NCI-H82 (cell line): ENCODE measurements around the gene ANKS1A.
"Not testable (repeated sequence)": the region's sequence is repeated elsewhere in the genome, so short reads cannot be mapped to it uniquely, and the experiment has no call there.

Source experiments
- DNase-seq: peaks from one replicate; lab custom pipeline; 2025; lab: John Stamatoyannopoulos, UW

ANKS1A gene

DNA sequence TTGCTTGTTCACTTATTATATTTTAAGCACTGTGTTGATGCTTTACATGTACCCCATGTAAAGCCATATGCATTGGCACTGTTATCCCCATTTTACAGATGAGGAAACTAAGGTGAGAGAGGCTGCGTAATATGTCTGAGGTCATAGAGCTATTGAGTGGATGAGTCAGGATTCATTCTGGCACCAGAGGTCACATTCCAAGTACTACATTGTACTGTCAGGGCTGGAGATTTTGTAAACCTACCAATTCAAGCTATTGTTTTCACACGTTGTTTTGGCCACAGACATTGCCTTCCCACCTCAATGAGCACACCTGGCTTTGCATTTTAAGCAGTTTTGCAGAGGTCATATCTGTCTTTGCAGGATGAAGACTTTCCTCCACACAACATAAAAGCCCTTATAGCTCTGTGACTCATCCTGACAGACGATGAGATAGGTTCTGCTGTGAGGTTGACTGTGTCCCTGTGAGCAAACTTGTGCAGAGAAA, 33.2 kb downstream of the ANKS1A start:
- no peak for DNase-seq

DNA sequence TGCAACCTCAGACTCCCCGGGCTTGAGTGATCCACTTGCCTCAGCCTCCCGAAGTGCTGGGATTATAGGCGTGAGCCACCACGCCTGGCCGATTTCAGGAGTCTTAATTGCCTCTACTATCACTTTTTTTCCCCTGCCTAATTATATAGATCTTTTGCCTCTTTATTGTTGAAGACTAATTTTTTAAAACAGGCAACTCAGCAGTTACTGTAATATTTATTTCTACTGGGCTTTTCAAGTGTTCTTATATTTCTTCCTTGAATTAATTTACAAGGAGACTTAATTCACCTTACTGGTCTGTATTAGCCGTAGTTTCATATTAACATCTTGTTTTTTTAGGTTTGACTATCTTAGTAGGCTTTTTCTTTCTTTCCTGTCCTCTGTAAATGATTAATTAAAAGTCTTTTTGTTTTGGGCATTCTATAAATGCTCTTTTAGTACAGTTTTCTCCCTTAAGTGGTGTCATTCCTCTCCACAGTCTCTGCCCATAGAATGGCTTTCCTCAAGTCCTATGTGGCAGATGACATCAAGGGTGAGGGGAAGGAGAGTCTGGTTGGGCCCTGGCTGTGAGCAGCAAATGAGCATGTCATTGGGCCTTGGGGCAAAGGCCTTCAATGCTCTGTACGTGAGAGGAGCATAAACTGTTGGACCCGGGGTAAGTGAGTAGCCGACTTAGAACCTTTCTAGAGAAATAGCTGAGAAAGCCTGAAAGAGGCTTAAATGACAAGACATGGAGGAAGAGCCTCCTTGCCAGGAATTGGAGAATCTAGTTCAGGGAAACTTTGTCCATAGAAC, 36.0 kb downstream of the ANKS1A start:
- no peak for DNase-seq

DNA sequence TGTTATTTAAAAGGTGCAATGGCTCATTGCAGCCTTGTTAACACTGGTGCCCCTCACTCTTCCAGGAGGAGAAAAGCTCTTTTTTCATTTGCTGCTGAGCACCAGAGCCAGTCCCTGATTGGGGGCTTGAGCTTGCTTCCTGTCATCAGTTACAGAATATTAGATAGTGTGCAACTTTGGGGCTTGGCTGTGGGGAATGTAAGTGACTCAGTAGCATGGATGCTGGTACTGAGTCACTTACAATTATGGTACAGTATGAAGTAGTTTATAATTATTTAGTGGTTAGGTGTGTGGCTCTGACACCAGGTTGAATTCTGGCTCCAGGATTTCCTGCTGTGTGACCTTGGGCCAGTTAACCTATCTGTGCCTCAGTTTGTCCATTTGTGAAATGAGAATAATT, 37.6 kb downstream of the ANKS1A start:
- DNase-seq = no peak

DNA sequence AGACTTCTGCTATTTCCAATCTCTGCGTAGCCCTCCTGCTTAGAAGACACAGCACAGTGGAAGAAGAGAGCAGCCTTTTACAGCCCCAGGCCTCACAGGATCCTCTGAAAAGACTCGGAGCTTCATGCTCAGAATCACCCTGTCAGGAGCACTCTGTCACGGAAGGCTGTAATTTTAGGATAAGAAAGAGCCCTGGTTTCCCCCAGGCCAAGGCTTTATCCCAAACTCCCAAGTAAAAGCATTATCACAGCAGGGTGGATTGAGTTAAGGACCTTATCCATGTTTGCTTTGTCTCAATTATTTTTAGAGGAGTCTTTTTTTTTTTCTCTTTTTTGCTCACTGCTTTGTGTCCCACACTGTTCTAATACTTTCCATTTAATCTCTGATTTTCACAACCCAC, 39.2 kb downstream of the ANKS1A start:
- no peak for DNase-seq

DNA sequence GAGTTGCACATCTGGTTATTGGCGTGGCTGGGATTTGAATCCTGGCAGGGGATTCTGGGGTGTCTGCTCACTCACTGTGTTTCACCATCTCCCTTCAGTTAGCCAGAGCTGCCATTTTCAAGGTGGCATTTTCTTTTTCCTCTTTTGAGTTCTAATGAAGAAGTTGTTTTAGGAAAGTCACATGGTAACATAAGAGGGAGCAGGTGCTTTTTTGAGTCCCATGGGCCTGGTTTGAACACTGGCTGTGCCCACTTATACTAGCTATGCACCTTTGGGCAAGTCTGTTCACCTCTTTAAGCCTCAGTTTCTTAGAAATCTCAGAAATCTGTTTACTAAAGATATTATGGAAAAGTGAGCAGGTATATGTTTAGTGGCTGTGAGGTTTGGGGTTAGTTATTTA, 39.6 kb downstream of the ANKS1A start:
- DNase-seq = no peak

DNA sequence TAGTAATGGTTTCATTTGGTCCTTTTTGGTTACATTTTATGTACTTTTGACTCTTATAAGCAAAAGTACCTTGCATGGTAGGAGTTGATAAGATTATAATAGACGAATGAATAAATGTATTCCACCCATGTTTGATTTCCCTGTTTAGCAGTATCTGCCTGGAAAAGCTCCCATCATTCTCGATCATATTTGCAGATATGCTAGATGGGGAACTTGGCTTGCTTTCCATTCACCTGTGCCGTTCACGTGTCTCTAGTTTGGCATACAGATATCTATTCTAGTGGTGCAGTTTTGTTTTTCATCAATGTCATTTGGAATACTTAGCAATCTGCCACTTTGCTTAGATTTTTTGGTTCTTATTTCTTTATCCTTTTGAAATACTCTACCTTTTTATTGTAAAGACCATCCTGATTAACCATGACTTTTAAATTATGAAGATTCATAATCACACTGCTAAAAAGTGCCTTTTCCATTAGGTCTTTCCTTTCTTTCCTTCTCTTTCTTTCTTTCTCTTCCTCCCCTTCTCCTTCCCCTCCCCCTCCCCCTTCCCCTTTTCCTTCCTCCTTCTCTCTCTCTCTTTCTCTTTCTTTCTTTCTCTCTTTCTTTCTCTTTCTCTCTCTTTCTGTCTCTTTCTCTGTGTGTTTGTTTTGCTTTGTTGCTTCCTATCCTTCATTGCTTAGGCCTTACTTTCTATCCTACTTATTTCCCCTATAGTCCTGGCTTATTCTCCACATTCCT, 40.4 kb downstream of the ANKS1A start:
- no peak for DNase-seq

DNA sequence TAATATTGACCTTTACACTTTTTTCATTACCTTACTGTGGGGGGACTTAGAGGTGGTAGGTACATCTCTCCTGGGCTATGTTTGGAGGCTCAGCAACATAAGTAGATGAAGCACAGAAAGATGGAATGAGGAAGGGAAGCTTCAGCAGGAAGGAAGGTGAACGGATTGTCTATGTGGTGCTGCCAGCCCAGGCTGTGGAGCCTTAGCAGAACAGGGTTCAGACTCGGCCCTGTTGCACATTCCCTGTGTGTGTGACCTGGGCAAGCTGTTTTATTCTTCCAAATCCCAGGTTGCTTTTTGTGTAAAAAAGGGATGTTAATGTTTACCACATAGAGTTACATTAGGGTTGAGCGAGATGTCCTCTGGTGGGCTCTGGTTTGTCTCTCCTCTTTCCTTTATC, 41.2 kb downstream of the ANKS1A start:
- DNase-seq = no peak

DNA sequence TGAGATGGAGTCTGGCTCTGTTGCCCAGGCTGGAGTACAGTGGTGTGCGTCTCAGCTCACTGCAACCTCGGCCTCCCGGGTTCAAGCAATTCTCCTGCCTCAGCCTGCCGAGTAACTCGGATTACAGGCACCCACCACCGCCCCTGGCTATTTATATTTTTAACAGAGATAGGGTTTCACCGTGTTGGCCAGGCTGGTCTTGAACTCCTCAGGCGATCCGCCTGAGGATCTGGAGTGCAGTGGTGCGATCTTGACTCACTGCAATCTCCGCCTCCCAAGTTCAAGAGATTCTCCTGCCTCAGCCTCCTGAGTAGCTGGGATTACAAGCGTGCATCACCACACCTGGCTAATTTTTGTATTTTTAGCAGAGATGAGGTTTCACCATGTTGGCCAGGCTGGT, 43.1 kb downstream of the ANKS1A start:
- DNase-seq = not testable (repeated sequence)

DNA sequence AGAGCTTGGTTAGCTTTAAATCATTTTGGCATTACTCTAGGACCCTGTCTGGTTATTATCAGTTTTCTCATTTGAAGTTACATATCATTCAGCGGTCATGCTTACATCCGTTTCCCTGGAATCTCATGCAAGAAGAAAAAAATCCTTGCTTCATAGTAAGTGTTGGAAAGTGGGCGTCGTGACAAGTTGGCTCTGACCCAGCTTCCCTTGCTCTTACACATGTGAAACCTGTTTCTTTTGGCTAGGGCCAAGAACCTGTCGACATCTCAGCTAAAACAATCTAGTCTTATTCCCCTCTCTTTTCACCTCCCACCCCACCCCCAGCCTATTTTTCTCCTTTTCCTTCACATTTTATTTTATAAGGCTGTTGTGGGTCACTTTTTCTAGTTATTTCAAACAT, 45.5 kb downstream of the ANKS1A start:
- DNase-seq = no peak

DNA sequence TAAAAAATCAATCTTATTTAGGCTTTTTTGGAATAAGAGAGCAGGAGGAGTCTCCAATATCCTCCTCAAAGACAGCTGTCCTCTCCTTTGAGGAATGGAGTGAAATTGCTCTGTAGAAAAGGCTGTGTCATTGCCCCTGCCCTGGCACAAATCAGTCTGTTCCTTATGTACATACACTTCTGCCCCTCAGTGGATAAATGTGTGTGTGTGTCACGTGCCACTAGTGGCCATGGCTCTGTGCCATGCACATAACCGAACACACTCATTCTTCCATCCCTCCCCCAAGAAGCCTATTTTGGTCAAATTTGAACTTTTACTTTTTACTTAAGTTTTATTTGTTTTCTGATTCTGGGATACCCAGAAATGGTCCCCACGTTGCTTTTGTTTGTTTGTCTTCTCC, 49.2 kb downstream of the ANKS1A start:
- no peak for DNase-seq

DNA sequence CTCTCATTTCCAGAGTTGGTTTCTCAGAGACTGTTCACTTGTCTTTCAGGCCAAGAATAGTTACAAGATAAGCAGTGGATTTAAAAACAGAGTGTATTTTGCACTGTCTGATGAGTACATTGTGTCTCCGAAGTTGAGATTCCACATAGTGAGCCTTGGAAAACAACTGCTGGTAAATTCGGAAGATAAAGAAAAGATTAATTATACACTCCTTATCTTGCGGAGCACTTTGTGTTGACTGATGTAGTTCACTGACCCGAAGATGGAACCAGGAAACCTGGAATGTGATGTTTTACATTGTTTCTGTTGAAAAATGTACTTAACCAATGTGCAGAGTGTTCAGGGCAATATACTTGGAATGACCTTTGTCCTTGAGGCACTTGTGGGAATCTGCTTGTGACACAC, 51.0 kb downstream of the ANKS1A start:
- no peak for DNase-seq

DNA sequence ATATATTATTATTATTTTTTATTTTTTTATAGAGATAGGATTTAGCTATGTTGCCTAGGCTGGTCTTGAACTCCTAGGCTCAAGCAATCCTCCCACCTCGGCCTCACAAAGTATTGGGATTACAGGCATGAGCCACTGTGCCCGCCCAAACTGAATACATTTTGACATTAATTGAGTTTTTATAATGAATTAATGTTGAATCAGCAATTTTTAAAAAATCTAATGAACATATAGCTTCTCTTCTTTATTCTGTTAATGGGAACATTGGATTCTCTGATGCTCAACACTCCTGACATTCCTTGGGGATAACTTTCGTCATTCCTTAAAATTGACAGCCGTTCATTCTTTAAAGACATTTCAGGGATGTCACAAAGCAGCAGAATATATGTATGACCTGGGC, 52.4 kb downstream of the ANKS1A start:
- DNase-seq = no peak

DNA sequence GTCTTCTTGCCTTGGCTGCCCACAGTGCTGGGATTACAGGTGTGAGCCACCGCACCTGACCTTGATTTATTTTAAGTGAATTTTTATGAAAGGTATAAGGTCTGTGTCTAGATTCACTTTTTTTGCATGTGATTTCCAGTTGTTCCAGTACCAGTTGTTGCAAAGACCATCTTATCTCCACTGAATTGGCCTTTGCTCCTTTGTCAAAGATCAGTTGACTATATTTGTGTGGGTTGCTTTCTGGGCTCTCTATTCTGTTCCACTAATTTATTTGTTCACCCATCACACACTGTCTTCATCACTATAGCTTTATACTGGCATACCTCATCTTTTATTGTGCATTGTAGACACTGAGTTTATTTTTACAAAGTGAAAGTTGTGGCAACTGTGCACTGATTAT, 56.3 kb downstream of the ANKS1A start:
- DNase-seq = no peak

DNA sequence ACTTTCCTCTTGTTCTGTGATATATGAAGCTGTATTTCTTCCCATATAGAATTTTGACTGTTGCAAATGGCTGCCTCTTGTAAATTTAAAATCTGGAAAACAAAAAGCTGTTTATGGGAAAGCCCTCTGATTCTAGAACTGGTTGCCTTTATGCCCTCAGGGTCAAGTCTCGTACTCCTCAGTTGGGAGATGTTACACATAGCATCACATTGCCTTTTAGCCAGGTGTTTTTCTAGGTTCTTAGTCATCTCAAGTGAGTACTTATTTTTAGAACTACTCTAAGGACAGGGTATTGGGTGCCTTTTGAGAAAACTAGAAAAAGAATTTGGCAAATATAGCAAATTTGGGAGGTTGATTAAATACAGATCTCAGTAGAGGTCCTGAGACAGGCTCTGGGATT, 58.5 kb downstream of the ANKS1A start:
- DNase-seq = no peak

DNA sequence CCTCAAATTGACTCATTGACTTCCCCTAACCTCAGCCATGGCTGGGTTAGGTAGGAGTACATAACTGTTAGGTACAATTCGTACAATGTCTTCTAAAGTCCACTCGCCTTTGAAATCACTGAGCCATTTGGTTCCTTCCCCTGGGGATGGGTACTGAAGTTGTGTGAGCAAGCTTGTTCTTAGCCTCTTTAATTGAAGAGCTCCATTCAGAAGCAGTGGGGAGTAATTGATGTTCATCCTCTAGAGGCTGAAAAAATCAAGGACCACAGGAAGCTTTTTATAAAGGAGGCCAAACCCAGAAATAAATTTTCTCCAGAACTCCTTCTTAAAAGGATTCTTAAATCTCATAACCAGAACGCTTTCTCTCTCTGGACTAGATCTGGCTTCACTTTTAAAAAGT, 60.6 kb downstream of the ANKS1A start:
- DNase-seq = peak; percentile 10

DNA sequence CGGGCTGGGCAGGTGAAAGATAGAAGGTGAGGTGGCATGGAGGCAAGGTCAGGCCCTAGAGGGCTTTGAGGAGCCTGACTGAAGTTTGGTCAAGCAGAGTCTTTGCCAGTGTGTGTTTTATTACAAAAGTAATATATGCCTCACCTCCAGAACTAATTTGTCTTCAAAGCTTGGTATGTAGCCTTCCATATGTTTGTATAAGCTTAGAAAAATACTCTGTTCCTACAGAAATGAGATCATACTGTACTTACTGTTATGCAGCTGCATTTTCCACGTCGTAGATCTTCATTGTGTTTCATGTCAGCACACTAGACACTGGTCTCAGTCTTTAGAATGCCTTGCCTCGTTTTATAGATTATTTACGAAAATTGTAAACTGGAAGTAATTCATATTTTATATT, 61.8 kb downstream of the ANKS1A start:
- DNase-seq = no peak

DNA sequence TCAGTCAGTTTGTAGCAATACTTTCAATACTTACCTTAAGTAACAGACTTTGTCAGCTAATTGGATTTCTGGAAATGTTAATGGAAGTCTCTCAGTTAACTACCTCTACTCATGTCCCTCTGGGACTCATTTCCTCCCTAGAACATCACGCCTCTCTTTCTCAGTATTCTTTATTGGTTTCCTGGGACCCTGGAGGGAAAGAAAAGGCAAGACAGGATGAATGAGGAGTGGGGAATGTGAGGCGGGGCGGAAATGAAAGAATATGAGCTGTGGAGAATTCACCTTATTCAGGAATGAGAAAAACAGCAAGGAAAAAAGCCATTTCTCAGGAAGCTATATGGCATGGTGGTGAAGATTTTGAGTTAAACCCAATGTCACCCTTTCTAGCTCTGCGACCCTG, 62.7 kb downstream of the ANKS1A start:
- peak; percentile 88 for DNase-seq

DNA sequence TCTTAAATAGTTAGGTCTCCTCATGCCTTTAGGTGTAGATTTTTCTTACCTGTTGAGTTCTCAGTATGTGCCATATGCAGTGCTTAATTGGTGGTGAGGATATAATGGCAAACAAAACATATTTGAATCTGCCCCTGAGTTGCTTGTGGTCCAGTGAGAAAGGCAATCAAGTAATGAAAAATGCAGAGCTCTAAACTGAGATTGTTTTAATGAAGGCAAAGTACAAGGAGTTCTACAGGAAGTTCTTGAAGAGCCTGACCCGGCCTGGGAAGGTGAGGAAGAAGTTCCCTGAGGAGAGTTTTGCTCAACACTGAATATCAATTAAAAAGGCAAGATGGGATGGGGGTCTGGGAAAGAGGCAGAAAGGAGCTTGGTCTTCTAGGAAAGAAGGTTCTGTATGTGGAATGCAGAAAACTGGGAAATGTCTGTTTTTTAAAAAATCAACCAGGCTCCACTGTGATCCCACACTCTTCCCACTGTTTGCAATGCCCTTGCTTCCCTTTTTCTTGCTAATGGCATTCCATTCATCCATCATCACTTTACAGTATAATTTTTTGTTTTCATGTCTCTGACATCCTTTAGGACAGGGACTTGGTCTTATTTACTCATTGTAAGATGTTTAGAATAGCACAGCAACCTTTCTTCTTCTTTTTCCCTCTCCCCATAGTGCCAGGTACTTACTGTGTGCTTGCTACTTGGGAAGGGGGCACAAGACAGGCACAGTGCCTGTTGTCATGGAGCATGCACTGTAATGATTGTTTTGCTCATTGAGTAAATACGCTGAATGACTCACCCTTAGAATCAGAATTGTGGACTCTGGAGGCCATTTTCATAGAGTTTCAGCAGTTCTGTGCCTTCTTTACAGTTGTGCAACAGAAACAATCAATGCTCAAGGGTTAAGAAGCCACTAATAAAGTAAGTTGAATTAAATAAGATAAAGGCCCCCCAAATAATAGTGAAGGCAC, 64.3 kb downstream of the ANKS1A start:
- DNase-seq = no peak

DNA sequence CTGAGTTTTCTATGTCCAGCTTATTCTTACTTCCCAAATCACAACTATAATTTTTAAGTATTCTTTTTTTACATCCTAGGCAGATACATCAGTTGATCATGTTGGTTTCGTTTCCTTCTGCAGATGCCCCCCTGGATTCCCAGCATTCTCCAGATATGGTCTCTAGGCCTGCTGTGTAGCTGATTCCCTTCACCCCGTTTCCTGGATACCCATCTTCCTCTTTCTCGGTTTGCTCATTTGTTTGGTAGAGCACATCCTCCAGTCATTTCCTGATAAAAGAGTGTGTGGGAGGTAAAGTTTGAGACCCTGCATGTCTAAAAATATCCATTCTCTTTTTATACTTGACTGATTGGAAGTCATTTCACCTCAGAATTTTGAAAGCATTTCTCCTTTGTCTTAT, 66.4 kb downstream of the ANKS1A start:
- no peak for DNase-seq

DNA sequence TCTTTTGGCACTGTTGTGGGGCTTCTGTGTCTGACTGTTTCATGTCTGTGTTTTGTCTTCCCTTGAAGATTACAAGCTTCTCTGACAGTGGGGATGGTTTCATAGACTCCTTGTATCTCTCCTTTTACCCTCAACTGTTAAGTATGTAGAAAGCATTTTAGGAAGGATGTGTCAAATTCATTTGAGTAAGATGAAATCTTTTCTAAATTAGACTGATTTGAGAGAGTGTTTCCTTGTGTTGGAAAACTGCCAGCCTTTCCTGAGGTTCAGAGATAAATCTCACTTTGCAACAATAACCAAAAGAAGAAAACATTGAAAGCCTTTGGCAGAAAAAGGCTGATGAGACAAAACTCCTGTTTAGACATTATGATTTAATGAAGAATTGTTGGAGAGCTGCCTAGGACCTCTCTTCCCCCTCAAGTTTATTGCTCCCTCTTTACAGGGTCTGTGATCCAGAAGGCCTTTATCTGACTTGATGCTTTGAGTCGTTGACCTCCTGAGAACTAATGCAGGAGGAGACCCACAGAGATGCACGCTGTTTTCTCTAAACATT, 68.3 kb downstream of the ANKS1A start:
- DNase-seq = no peak

DNA sequence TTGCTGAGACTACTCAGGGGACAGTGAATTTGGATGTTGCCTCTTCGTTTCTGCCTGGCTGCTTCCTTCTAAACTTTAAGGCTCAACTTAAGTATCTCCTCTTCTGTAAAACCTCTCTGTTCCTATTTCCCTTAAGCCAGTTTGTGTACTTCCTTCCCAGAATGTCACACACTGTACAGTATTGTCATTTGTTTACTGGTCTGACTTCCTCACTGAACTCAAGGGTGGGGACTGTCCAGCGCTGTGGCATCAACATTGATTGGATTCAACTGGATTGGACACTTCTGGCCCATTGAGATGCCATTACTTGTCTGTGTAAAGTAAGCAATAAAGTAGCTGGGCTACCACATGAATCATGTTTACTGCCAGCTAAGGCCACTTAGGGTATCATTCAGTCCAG, 69.7 kb downstream of the ANKS1A start:
- DNase-seq = no peak

DNA sequence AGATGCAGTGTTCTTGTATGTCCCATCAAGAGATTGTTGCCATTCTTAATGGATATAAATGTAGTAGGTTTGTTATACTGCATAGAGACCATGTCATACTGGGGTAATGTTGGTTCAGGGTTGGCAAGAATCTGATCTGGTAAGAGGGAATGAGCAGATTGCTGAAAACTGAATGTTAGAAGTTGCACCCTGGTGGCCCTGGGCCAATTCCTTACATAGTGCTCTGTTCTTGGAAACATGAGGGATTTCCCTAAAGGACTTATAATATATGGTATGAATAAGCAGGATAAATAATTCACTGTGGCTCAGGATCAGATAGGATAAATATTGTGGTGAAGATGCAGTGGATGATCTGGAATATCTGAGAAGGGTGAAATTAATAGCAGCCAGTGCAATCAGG, 70.2 kb downstream of the ANKS1A start:
- no peak for DNase-seq
